ENCODE data around the gene PLSCR5. TPM values are rescaled to one million over a fixed set of nuclear protein-coding genes. Genes with fewer than 3 reads are reported as not detected.

The PLSCR5 gene
- total RNA-seq, 3 donors from 2014 or later, result not detected

DNA sequence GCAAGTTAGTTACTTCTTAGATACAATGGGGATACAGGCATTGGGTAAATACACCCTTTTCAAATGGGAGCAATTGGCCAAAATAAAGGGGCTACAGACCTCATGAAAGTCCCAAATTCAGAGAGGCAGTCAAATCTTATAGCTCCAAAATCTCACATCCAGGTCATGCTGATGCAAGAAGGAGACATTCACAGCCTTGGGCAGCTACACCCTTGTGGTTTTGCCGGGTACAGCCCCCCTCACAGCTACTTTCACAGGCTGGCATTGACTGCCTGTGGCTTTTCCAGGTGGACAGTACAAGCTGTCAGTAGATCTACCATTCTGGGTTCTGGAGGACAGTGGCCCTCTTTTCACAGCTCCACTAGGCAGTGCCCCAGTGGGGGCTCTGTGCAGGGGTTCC is 43.3 kb downstream of the PLSCR5 start:
- H3K9me3 Mint-ChIP-seq, result no peaks in the 10 kb centered on the region
- no peak for DNase-seq
- H3K27me3 Mint-ChIP-seq (ENCODE audit: low read depth), result peaks cover 3% of the 10 kb centered on the region

DNA sequence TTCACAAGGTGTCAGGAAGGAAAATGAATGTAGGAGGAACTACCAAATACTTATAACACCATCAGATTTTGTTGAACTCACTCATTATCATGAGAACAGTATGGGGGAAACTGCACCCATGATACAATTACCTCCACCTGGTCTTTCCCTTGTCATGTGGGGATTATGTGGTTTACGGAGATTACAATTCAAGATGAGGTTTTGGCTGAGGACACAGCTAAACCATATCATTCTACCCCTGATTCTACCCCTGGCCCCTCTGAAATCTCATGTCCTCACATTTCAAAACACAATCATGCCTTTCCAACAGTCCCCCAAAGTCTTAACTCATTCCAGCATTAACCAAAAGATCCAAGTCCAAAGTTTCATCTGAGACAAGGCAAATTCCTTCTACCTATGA is 43.7 kb downstream of the PLSCR5 start:
- no peaks in the 10 kb centered on the region for H3K36me3 Mint-ChIP-seq (ENCODE audit: insufficient read depth)
- H3K9me3 Mint-ChIP-seq, result no peaks in the 10 kb centered on the region
- DNase-seq (no peak), ATAC-seq (no peak)
- H3K4me3 Mint-ChIP-seq, result no peak overlapping the region
- H3K27me3 Mint-ChIP-seq (ENCODE audit: low read depth), result peaks cover 3% of the 10 kb centered on the region
- H3K4me1 Mint-ChIP-seq (ENCODE audit: low read depth), result no peaks in the 10 kb centered on the region

More for the DNA sequence above, 43.3 kb downstream of the PLSCR5 start:
- Mint-ChIP-seq H3K36me3 (ENCODE audit: insufficient read depth) (no peaks in the 10 kb centered on the region), H3K4me1 (ENCODE audit: low read depth) (no peaks in the 10 kb centered on the region), H3K4me3 (no peak overlapping the region)
- no peak for ATAC-seq

DNA sequence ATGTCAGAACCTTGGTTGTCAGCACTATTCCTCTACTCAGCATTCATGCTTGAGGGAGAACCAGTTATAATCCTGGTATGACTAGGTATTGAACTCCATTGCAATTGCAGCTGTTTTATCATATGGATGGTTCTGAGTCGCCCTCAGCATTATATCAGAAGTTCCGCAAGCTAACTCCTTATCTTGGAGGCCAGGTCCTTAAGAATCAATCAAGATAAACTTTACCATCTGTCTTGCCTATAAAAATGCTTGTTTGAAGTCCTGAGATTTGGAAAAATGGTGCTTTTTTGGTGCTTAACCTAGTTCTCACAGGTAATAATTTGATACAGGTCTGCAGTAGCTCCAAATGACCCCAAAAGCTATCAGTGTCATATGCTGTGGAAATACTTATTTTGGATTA is 44.5 kb downstream of the PLSCR5 start:
- H3K9me3 Mint-ChIP-seq, result no peaks in the 10 kb centered on the region
- H3K4me1 Mint-ChIP-seq (ENCODE audit: low read depth), result no peaks in the 10 kb centered on the region
- no peak overlapping the region for H3K4me3 Mint-ChIP-seq
- DNase-seq (no peak), ATAC-seq (no peak)
- H3K27me3 Mint-ChIP-seq (ENCODE audit: low read depth), result peaks cover 3% of the 10 kb centered on the region
- H3K36me3 Mint-ChIP-seq (ENCODE audit: insufficient read depth), result no peaks in the 10 kb centered on the region

DNA sequence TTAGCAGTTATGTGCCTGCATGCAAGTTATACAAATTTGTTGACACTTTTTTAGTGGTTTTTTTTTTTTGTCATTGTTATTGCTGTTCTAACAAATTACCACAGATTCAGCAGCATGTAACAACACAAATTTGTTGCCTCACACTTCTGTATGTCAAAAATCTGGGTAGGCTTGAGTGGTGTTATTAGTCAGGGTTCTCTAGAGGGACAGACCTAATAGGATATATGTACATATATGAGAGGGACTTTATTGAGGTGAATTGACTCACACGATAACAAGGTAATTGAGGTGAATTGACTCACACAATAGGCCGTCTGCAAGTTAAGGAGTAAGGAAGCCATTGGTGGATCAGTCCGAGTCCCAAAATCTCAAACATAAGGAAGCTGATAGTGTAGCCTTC is 45.8 kb downstream of the PLSCR5 start:
- no peak overlapping the region for H3K4me3 Mint-ChIP-seq
- no peaks in the 10 kb centered on the region for H3K9me3 Mint-ChIP-seq
- no peak for DNase-seq
- H3K36me3 Mint-ChIP-seq (ENCODE audit: insufficient read depth), result no peaks in the 10 kb centered on the region
- H3K4me1 Mint-ChIP-seq (ENCODE audit: low read depth), result no peaks in the 10 kb centered on the region
- no peak for ATAC-seq
- peaks cover 3% of the 10 kb centered on the region for H3K27me3 Mint-ChIP-seq (ENCODE audit: low read depth)

DNA sequence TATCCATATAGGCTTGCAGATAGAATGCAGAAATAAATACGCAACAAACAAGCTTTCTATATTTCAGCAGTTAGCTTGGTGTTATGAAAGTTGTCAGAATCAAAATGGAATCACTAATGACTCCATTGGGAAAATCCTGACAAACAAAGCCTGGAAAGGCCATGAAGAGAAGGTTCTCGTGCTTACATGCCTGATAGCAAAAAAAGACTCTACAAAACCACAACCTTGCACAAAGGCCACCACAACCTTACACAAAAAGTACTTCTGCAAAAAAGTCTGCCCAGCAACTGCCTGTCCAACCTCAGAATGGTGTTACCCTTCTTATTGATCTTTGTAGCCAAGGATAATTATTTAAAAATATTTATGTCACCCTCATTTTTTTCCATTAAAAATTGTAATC is 46.4 kb downstream of the PLSCR5 start:
- Mint-ChIP-seq H3K27me3 (ENCODE audit: low read depth) (peaks cover 3% of the 10 kb centered on the region), H3K4me1 (ENCODE audit: low read depth) (no peaks in the 10 kb centered on the region), H3K9me3 (no peaks in the 10 kb centered on the region), H3K4me3 (no peak overlapping the region), H3K36me3 (ENCODE audit: insufficient read depth) (no peaks in the 10 kb centered on the region)
- ATAC-seq (no peak), DNase-seq (no peak)

DNA sequence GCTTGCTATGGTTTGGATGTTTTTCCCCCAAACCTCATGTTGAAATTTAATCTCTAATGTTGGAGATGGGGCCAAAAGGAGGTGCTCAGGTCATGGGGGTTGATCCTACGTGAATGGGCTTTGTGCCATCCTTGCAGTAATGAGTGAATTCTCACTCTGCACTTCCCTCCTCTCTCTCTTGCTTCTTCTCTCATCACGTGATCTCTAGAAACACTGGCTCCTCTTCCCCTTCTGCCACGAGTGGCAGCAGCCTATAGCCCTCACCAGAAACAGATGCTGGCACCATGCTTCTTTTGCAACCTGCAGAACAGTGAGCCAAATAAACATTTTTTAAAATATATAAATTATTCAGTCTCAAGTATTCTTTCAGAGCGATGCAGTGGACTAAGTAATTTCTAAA is 47.4 kb downstream of the PLSCR5 start:
- no peaks in the 10 kb centered on the region for H3K9me3 Mint-ChIP-seq
- H3K36me3 Mint-ChIP-seq (ENCODE audit: insufficient read depth), result no peaks in the 10 kb centered on the region
- H3K27me3 Mint-ChIP-seq (ENCODE audit: low read depth), result peaks cover 3% of the 10 kb centered on the region
- DNase-seq (no peak), ATAC-seq (no peak)
- no peaks in the 10 kb centered on the region for H3K4me1 Mint-ChIP-seq (ENCODE audit: low read depth)
- H3K4me3 Mint-ChIP-seq, result no peak overlapping the region

DNA sequence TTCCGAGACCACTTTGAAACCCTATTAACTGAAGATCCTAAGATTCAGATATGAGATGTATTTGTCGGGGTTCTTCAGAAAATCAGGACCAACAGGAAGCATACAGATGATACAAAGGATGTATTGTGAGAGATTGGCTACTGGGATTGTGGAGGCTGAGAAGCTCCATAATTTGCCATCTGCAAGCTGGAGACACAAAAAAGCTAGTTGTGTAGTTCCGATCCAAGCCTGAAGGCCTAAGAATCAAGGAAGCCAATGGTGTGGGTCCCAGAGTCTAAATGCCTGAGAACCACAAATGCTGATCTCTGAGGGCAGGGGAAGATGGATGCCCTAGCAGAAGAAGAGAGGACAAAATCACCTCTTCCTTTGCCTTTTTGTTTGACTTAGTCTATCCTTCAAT is 49.8 kb downstream of the PLSCR5 start:
- no peaks in the 10 kb centered on the region for H3K36me3 Mint-ChIP-seq (ENCODE audit: insufficient read depth)
- no peak for ATAC-seq

DNA sequence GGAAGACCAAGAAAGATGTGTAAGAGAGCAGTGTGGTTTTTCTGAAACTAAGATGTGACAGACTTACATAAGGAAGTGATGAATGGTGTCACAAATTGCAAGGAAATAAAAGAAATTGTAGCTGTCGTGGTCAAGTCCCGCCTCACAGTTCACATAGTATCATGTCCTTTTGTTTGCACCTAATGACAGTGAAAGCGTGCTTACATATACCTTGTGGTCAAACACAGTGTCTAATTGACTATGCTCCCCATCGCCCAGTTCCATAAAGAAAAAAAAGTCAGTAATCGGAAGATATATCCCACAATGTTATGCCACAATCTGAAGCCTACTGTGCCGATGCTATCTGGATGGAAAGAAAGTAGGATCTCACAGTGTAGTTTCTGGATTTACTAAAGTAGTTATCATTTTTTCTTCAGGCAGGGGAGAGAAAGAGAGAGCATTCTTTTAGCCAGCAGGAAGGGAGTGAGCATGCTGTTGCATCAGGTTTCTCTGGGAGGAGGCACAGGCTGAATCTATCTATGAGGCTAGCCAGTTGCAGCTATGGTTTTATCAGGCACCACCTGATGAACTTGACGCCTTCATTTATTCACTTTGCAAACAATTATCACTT is 50.9 kb downstream of the PLSCR5 start:
- DNase-seq (no peak), ATAC-seq (no peak)
- Mint-ChIP-seq H3K27me3 (ENCODE audit: low read depth) (no peaks in the 10 kb centered on the region), H3K4me1 (ENCODE audit: low read depth) (peaks cover 18% of the 10 kb centered on the region), H3K36me3 (ENCODE audit: insufficient read depth) (no peaks in the 10 kb centered on the region), H3K4me3 (no peak overlapping the region), H3K9me3 (no peaks in the 10 kb centered on the region)

More for the DNA sequence above, 49.8 kb downstream of the PLSCR5 start:
- Mint-ChIP-seq H3K4me3 (no peak overlapping the region), H3K27me3 (ENCODE audit: low read depth) (peaks cover 2% of the 10 kb centered on the region), H3K9me3 (no peaks in the 10 kb centered on the region), H3K4me1 (ENCODE audit: low read depth) (peaks cover 10% of the 10 kb centered on the region)
- no peak for DNase-seq

DNA sequence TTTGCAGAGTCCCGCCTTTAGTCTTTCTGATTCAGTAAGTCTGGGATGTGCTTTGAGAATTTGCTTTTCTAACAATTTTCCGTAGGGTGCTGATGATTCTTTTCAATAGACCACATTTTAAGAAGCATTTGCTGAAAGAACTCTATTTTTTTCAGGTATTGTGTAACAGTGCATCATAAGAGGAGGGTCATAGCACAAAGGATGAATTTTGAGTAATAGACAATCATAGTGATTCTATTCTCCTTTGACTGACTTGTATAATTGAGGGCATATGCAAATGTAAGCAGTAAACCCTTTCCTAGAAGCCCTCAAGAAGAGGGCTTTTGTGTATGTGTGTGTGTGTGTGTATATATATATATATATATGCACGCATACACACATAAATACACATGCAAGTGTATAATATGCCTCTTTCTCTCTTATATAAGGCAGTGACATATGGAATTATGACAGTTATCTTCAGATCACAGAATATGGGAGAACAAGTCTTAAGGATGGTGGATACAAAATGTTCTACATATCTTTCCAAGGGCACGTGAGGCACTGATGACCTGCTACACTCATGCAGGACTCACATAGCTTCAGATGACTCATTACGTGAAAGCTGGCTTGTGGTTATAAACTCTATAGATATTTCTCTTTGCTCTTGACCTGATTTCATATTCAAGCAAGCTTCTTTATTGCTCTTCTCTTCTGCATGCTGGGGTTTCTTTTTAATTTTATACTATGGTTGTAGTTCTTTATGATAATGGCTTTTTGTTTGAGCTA is 54.2 kb downstream of the PLSCR5 start:
- DNase-seq, result no peak
- H3K4me1 Mint-ChIP-seq (ENCODE audit: low read depth), result peaks cover 33% of the 10 kb centered on the region

DNA sequence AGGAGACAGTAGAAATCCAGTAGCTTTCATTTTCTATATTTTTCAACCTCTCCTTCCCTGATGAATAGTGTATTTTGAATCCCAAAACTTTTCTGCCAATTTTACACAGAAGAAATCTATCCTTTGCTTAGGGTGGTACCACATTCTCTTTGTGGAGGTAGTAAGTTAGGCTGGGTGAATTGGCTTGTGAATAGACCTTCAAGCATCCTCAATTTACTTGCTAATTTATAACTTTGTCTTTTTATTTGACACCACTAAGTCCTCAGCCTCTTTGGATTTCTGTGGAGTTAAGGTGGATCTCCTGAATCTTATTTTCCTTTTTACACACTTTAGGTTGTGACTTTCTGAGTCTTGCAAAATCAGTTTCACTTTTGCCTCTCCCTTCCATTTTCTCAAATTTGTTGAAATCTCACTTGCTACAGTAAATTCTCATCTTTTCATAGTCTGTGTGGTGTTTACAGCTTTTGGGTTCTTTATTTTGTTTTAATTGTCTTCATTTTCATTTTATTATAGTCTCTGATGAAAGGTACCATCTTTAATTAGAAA is 55.0 kb downstream of the PLSCR5 start:
- peak overlapping the region; percentile 16 for H3K4me3 Mint-ChIP-seq
- DNase-seq (no peak), ATAC-seq (no peak)
- H3K36me3 Mint-ChIP-seq (ENCODE audit: insufficient read depth), result no peaks in the 10 kb centered on the region
- no peaks in the 10 kb centered on the region for H3K27me3 Mint-ChIP-seq (ENCODE audit: low read depth)
- H3K9me3 Mint-ChIP-seq, result no peaks in the 10 kb centered on the region
- peaks cover 37% of the 10 kb centered on the region for H3K4me1 Mint-ChIP-seq (ENCODE audit: low read depth)

More for the DNA sequence above, 54.2 kb downstream of the PLSCR5 start:
- Mint-ChIP-seq H3K27me3 (ENCODE audit: low read depth) (no peaks in the 10 kb centered on the region), H3K4me3 (no peak overlapping the region), H3K36me3 (ENCODE audit: insufficient read depth) (no peaks in the 10 kb centered on the region), H3K9me3 (no peaks in the 10 kb centered on the region)
- ATAC-seq, result peak; percentile 74 to 78

DNA sequence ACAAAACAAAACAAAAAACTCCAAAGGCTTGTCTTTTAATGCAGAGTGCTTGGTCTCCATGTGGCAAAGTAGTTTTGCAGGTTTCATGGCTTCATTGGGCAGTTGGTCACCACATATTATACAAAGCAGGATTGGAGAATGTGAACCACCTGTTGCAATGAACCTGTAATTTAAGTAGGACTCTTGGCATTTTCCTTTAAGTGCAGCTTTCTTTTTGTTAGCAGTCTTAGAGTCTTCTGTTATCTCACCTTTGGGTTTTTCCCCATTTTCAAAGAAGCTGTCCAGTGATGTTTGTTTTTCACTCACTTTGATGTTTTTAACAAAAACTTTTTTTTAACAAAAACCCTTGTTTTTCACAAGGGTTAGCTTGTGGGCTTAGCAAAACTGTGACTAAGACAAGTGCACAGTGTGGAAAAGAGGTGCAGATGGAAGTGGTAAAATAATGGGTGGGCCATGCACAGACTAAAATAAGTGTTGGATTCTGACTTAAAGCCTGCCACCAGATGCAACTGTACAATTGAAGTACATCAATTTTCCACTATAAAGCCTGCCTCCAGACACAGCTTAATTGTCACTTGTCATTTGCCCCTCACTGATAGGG is 57.8 kb downstream of the PLSCR5 start:
- no peak for ATAC-seq
- Mint-ChIP-seq H3K36me3 (ENCODE audit: insufficient read depth) (no peaks in the 10 kb centered on the region), H3K27me3 (ENCODE audit: low read depth) (no peaks in the 10 kb centered on the region), H3K4me3 (no peak overlapping the region), H3K4me1 (ENCODE audit: low read depth) (peaks cover 47% of the 10 kb centered on the region), H3K9me3 (no peaks in the 10 kb centered on the region)
- no peak for DNase-seq

DNA sequence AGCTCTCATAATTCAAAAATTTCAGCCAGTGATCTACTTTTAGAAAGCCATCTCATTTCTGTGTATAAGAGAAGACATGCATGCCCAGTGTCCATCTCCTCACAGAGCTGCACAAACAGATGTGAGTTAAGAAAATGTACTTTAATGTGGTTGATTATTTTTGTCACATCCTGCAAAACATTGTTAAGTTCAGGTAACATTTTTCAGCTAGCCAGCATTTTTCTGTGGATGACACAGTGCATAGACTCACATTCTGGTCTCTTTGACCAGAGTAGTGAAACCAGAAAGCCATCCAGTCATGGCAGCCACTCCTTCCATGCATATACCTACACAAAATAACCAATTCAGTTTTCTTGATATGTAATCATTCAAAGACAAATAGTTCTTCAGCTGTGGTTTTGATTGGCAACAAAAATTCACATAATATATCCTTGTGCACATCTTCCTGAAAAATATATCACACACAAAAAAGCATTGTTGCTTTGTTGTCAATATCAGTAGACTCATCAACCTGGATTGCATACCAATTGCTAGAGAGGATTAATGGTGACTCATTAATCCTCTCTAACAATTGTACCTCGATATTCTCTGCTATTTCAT is 58.7 kb downstream of the PLSCR5 start:
- no peak overlapping the region for H3K4me3 Mint-ChIP-seq
- peaks cover 2% of the 10 kb centered on the region for H3K36me3 Mint-ChIP-seq (ENCODE audit: insufficient read depth)
- DNase-seq, result no peak
- no peaks in the 10 kb centered on the region for H3K27me3 Mint-ChIP-seq (ENCODE audit: low read depth)
- H3K9me3 Mint-ChIP-seq, result no peaks in the 10 kb centered on the region
- ATAC-seq, result no peak
- H3K4me1 Mint-ChIP-seq (ENCODE audit: low read depth), result peaks cover 56% of the 10 kb centered on the region

DNA sequence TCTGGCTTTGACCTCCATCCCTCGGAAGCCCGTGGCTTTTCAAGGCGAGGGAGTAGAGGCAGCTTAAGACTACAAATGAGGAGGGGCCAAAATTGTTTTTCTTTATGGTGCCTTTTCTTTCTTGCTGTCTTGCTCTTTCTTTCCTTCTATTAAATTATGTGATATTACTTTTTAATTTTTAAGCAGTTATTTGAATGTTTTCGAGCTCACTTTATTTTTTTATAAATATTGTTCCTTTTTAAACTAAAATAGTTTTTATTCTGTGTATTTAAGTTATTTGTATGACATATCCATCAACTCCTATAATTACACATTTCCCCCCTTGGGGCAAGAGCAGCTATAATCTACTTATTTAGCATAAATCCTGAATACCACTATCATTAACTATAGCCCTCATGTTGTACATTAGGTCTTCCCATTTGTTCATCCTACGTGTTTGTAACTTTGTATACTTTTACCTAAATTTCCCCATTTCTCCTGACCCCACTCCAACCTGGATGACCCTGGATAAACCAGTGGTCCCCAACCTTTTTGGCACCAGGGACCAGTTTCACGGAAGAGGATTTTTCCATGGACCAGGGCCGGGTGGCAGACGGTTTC is 60.1 kb downstream of the PLSCR5 start:
- no peaks in the 10 kb centered on the region for H3K9me3 Mint-ChIP-seq
- peaks cover 3% of the 10 kb centered on the region for H3K36me3 Mint-ChIP-seq (ENCODE audit: insufficient read depth)
- H3K4me3 Mint-ChIP-seq, result peak overlapping the region; percentile 90
- ATAC-seq (no peak), DNase-seq (no peak)
- H3K27me3 Mint-ChIP-seq (ENCODE audit: low read depth), result no peaks in the 10 kb centered on the region
- peaks cover 58% of the 10 kb centered on the region for H3K4me1 Mint-ChIP-seq (ENCODE audit: low read depth)
